ENCODE data around the gene PCSK1N. TPM values are rescaled to one million over a fixed set of nuclear protein-coding genes. Genes with fewer than 3 reads are reported as not detected.
"Not testable (repeated sequence)": the region's sequence is repeated elsewhere in the genome, so short reads cannot be mapped to it uniquely, and the experiment has no call there.

The PCSK1N gene, protein sequence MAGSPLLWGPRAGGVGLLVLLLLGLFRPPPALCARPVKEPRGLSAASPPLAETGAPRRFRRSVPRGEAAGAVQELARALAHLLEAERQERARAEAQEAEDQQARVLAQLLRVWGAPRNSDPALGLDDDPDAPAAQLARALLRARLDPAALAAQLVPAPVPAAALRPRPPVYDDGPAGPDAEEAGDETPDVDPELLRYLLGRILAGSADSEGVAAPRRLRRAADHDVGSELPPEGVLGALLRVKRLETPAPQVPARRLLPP
- under 1 TPM in 2 of 3 donors, not detected in 1; 0.35 to 0.89 TPM for total RNA-seq
- total RNA-seq (2013), result not detected

DNA sequence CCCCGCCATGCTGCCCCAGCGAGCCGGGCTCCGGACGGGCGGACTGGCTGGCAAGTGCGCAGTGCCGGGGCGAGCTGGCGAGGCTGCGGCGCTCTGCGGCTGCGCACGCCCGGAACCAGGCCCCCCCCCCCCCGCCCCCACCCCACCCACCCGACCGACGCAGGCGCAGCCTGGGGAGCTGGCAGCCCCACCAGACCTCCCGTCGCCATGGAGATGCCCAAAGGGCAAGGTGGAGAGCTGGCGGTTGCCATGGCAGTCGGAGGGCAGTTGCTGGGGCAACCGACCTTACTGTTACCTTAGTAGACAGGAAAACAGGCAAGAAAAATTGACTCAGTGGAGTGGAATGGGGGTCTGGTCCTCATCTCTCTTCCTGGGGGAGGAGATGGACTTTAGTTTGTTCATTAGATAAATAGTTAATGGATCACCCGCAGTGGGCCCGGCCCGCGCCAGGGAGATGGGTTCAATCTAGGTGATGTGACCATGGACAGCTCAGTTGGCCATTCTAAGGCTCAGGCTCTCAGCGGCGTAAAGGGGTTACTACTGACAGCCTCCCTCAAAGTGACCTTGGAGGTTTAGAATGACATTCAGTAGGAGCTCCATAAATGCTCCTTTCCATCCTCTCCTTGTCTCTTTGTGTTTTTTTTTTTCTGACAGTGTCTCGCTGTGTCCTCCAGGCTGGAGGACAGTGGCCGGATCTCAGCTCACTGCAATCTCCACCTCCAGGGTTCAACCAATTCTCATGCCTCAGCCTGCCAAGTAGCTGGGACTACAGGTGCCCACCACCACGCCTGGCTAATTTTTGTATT, at the start of gene PCSK1N:
Gene PCSK1N (minus strand): TSS at position 87 of the 806 bp plus-strand sequence. CDS start 78 bp downstream, at position 9.
- Mint-ChIP-seq H3K27me3 (ENCODE audit: low read depth in 2 of 2) (peaks cover 29 to 34% of the 10 kb centered on the region in 2 donors), H3K27ac (no peak within 1 kb of the TSS), H3K4me1 (peaks cover 7 to 9% of the 10 kb centered on the region in 2 donors), H3K4me3 (peak within 1 kb of the TSS; percentile 38), H3K9me3 (no peaks in the 10 kb centered on the region), H3K36me3 (no peaks in the 10 kb centered on the region)
- WGBS (ENCODE audit: insufficient coverage), result 28% methylated on average over 17 of the region's 35 CpGs
- ATAC-seq (peak in 1 of 3 donors; percentile 21), DNase-seq (peak in 1 of 2 donors; percentile 70)
- H3K4me3 ChIP-seq (ENCODE audit: low read length), result no peak within 1 kb of the TSS
- H3K9me3 ChIP-seq (ENCODE audit: control insufficient read depth, insufficient read depth, low read length), result no peaks in the 10 kb centered on the region
- no peak within 1 kb of the TSS for H3K27ac ChIP-seq (ENCODE audit: low read length)
- no peak for TF ChIP-seq CTCF (IDR thresholded peaks at IDR 0.05)
- intact Hi-C loops (cut with micrococcal nuclease), result no loop called here
- peaks cover 5% of the 10 kb centered on the region for H3K27me3 ChIP-seq (ENCODE audit: control insufficient read depth, insufficient read depth, low read length)
- peaks cover 5% of the 10 kb centered on the region for H3K4me1 ChIP-seq (ENCODE audit: control insufficient read depth, insufficient read depth, low read length)
- no peaks in the 10 kb centered on the region for H3K36me3 ChIP-seq (ENCODE audit: control insufficient read depth, insufficient read depth, low read length)

DNA sequence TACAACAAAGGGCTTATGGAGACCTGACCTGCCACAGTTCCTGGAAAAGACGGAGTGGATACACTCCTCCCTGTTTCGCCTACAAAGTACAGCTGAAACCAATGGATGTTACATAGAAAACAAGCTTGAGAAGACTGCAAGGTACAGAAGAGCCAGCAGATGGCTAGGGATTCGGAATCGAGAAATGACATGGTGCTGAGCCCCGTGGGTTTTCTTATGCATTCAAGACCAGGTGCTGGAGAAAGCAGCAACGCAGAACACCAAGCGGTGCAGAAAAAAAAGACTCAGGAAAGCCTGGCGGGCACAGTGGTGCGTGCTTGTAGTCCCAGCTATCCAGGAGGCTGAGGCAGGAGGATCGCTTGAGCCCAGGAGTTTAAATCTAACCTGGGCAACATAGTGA, 48.3 kb upstream of the PCSK1N start:
- TF ChIP-seq CTCF (IDR thresholded peaks at IDR 0.05), result no peak

DNA sequence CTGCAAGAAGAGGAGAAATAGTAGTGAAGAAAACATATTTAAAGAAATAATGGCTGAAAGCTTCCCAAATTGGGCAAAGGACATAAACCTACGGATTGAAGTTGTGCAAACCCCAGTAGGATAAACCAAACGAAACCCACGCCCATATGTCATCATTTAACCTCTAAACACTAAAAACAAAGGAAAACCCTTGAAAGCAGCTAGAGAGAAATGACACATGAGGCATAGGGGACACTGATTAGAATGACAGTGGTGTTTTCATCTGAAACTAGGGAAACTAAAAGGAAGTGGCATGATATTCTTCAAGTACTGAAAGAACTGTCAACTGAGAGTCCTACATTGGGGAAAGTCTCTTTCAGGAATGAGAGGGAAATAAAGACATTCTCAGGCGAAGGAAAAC, 41.5 kb upstream of the PCSK1N start:
- H3K9me3 Mint-ChIP-seq, H3K27ac Mint-ChIP-seq: not testable (repeated sequence)

More for the DNA sequence above, 48.3 kb upstream of the PCSK1N start:
- H3K4me3 Mint-ChIP-seq, result no peak overlapping the region
- intact Hi-C loops (cut with micrococcal nuclease), result no loop called here
- DNase-seq, result no peak
- no peaks in the 10 kb centered on the region for H3K36me3 Mint-ChIP-seq
- no peaks in the 10 kb centered on the region for H3K27me3 Mint-ChIP-seq (ENCODE audit: low read depth in 2 of 2)
- Histone ChIP-seq H3K27ac (ENCODE audit: low read length) (no peak overlapping the region), H3K36me3 (ENCODE audit: control insufficient read depth, insufficient read depth, low read length) (no peaks in the 10 kb centered on the region), H3K4me1 (ENCODE audit: control insufficient read depth, insufficient read depth, low read length) (no peaks in the 10 kb centered on the region), H3K4me3 (ENCODE audit: low read length) (no peak overlapping the region), H3K27me3 (ENCODE audit: control insufficient read depth, insufficient read depth, low read length) (no peaks in the 10 kb centered on the region), H3K9me3 (ENCODE audit: control insufficient read depth, insufficient read depth, low read length) (no peaks in the 10 kb centered on the region)
- no peak overlapping the region for H3K27ac Mint-ChIP-seq
- ATAC-seq, result no peak
- 85% methylated on average over 10 of the region's 10 CpGs for WGBS (ENCODE audit: insufficient coverage)
- H3K4me1 Mint-ChIP-seq, result no peaks in the 10 kb centered on the region
- H3K9me3 Mint-ChIP-seq, result no peaks in the 10 kb centered on the region

GRCh38 chrX:48872017-48872416, 36.6 kb upstream of the PCSK1N start:
- H3K27me3 ChIP-seq (ENCODE audit: control insufficient read depth, insufficient read depth, low read length); H3K27ac Mint-ChIP-seq; intact Hi-C loops (cut with micrococcal nuclease); H3K27ac ChIP-seq (ENCODE audit: low read length); H3K4me3 Mint-ChIP-seq; H3K4me3 ChIP-seq (ENCODE audit: low read length); ATAC-seq; H3K4me1 Mint-ChIP-seq; H3K36me3 Mint-ChIP-seq; H3K9me3 Mint-ChIP-seq; H3K36me3 ChIP-seq (ENCODE audit: control insufficient read depth, insufficient read depth, low read length); DNase-seq; H3K4me1 ChIP-seq (ENCODE audit: control insufficient read depth, insufficient read depth, low read length); H3K9me3 ChIP-seq (ENCODE audit: control insufficient read depth, insufficient read depth, low read length): not testable (repeated sequence)
- WGBS (ENCODE audit: insufficient coverage), result no CpG with 5 or more reads among the region's 2 CpGs
- peaks cover 2 to 35% of the 10 kb centered on the region in 2 donors for H3K27me3 Mint-ChIP-seq (ENCODE audit: low read depth in 2 of 2)

More for the DNA sequence above, 41.5 kb upstream of the PCSK1N start:
- H3K27ac ChIP-seq (ENCODE audit: low read length); DNase-seq; intact Hi-C loops (cut with micrococcal nuclease); H3K4me3 Mint-ChIP-seq; H3K9me3 ChIP-seq (ENCODE audit: control insufficient read depth, insufficient read depth, low read length); H3K36me3 Mint-ChIP-seq; H3K27me3 ChIP-seq (ENCODE audit: control insufficient read depth, insufficient read depth, low read length); H3K36me3 ChIP-seq (ENCODE audit: control insufficient read depth, insufficient read depth, low read length); H3K4me1 Mint-ChIP-seq; H3K4me1 ChIP-seq (ENCODE audit: control insufficient read depth, insufficient read depth, low read length); H3K4me3 ChIP-seq (ENCODE audit: low read length); ATAC-seq: not testable (repeated sequence)
- no CpG with 5 or more reads among the region's 4 CpGs for WGBS (ENCODE audit: insufficient coverage)
- H3K27me3 Mint-ChIP-seq (ENCODE audit: low read depth in 2 of 2), result peaks cover 2 to 17% of the 10 kb centered on the region in 2 donors
